ENCODE measurements around the gene PLP2.

DNA sequence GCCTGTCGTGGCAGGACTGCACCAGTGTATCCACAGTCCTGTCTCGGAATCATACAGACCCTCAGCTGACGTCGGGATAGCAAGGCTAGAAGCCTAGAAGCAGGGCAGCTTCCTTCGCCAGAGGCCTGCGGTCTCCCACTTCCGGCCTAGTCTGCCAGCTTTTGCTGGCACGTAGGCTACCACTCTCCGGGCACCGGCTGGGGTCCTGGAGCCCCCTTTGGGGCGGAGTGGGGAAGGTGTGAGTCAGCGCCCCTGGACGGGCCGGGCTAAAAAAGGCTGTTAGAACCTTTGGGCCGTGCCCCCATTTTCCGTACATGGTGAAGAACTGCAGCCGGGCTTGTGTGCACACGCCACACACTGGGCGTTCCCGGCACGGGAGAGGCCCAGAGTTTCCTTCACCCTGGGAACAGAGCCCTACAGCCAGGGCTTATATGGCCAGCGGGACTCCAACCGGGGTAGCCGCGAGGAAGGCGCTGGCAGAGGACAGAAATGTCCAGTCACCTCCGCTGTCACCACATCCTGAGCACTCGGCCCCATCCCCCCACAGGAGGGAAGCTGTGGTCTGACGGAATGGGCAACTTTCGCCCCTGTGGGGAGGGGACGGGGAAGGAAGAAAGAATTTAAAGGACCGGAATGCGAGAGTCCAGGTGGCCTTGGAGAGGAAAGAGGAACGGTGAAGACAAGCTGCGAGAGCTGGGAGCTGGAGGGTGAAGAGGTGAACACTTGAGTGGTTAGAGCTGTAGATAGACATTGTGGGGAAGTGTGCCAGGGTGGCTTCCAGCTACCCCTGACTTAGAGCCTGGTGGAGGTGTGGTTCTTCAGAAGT is 4.6 kb upstream of the PLP2 start:
- TF ChIP-seq, protein P1, sequence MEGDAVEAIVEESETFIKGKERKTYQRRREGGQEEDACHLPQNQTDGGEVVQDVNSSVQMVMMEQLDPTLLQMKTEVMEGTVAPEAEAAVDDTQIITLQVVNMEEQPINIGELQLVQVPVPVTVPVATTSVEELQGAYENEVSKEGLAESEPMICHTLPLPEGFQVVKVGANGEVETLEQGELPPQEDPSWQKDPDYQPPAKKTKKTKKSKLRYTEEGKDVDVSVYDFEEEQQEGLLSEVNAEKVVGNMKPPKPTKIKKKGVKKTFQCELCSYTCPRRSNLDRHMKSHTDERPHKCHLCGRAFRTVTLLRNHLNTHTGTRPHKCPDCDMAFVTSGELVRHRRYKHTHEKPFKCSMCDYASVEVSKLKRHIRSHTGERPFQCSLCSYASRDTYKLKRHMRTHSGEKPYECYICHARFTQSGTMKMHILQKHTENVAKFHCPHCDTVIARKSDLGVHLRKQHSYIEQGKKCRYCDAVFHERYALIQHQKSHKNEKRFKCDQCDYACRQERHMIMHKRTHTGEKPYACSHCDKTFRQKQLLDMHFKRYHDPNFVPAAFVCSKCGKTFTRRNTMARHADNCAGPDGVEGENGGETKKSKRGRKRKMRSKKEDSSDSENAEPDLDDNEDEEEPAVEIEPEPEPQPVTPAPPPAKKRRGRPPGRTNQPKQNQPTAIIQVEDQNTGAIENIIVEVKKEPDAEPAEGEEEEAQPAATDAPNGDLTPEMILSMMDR (IDR thresholded peaks at IDR 0.05 in 8 of 11, conservative IDR thresholded peaks at IDR 0.05 in 3 of 11): no peak
- TF ChIP-seq POLR2AphosphoS5 (IDR thresholded peaks at IDR 0.05): peak; percentile 72 to 81 (median 80)

Data from spleen (tissue), 7 donors.